IMR-90 (cell line): ENCODE results near the gene SLC23A1. TPM values are rescaled to one million over a fixed set of nuclear protein-coding genes. Genes with fewer than 3 reads are reported as not detected.
"Not testable (repeated sequence)": the region's sequence is repeated elsewhere in the genome, so short reads cannot be mapped to it uniquely, and the experiment has no call there.

ENCODE experiments used
- ATAC-seq: fragments of 200-7000 bp; cut with Tn5 transposase; 2 replicates; pipeline ENCODE4 v1.9.1; 2020; ENCODE audit warnings: low read depth, mild to moderate bottlenecking, moderate library complexity
- BruUV-seq: library from RNA; stranded (reverse); fragments of 400-500 nt; replicated peaks from 2 replicates; lab custom pipeline; 2021; lab: Mats Ljungman, UMichigan
- CTCF ChIA-PET: fragments of 300-600 bp; formaldehyde crosslinking; extraction: SDS; loops from one replicate; lab custom pipeline; 2021; ENCODE audit warnings: antibody characterized with exemption; lab: Yijun Ruan, JAX
- POLR2A ChIA-PET: fragments of 300-600 bp; sonication (Branson Sonifier 250); formaldehyde crosslinking; loops from one replicate; lab custom pipeline; 2022; ENCODE audit warnings: antibody characterized with exemption; ENCODE audit not compliant: unreplicated experiment; lab: Charles Lee
- DNase-seq: peaks from one replicate; pipeline ENCODE4 v3.0.0; 2013
- H2AFZ ChIP-seq: replicated peaks from 2 replicates; pipeline ENCODE3; 2013; ENCODE audit warnings: low read length, mild to moderate bottlenecking; ENCODE audit not compliant: poor library complexity
- H2AK5ac ChIP-seq: 2 replicates; pipeline ENCODE4 v1.6.1; 2013; ENCODE audit warnings: low read depth, low read length, inconsistent platforms
- H2AK9ac ChIP-seq: replicated peaks from 2 replicates; pipeline ENCODE3; 2013; ENCODE audit warnings: mild to moderate bottlenecking, low read depth, low read length, moderate library complexity; ENCODE audit not compliant: poor library complexity
- H2BK120ac ChIP-seq: 2 replicates; pipeline ENCODE4 v1.6.1; 2013; ENCODE audit warnings: low read depth, low read length, inconsistent platforms
- H2BK15ac ChIP-seq: 3 replicates; pipeline ENCODE4 v1.6.1; 2013; ENCODE audit warnings: low read depth, low read length, inconsistent platforms
- H2BK20ac ChIP-seq: 2 replicates; pipeline ENCODE4 v1.6.1; 2013; ENCODE audit warnings: low read depth, mild to moderate bottlenecking, inconsistent platforms, low read length, moderate library complexity
- H2BK5ac ChIP-seq: 2 replicates; pipeline ENCODE4 v1.6.1; 2013; ENCODE audit warnings: mild to moderate bottlenecking, low read depth, low read length, inconsistent platforms; ENCODE audit not compliant: poor library complexity, severe bottlenecking
- H3K14ac ChIP-seq: replicated peaks from 2 replicates; pipeline ENCODE4 v1.6.1; 2013; ENCODE audit warnings: low read depth, low read length, inconsistent platforms
- H3K18ac ChIP-seq: 2 replicates; pipeline ENCODE4 v1.6.1; 2013; ENCODE audit warnings: low read depth, low read length, control low read depth
- H3K23ac ChIP-seq: 2 replicates; pipeline ENCODE4 v1.6.1; 2013; ENCODE audit warnings: low read depth, low read length, inconsistent platforms
- H3K27ac ChIP-seq: 2 replicates; pipeline ENCODE4 v1.5.1; 2013; ENCODE audit warnings: mild to moderate bottlenecking, control low read depth, low read length; ENCODE audit not compliant: insufficient read depth
- H3K27me3 ChIP-seq: 2 replicates; pipeline ENCODE4 v1.6.1; 2013; ENCODE audit warnings: low read length; ENCODE audit not compliant: control insufficient read depth, insufficient read depth
- H3K36me3 ChIP-seq: 2 replicates; pipeline ENCODE4 v1.6.1; 2013; ENCODE audit warnings: low read length, mixed read lengths; ENCODE audit not compliant: control insufficient read depth, insufficient read depth
- H3K4ac ChIP-seq: 2 replicates; pipeline ENCODE4 v1.6.1; 2013; ENCODE audit warnings: low read depth, low read length, inconsistent platforms
- H3K4me1 ChIP-seq: 2 replicates; pipeline ENCODE4 v1.6.1; 2013; ENCODE audit warnings: low read length, mixed read lengths; ENCODE audit not compliant: control insufficient read depth, insufficient read depth
- H3K4me2 ChIP-seq: 2 replicates; pipeline ENCODE4 v1.6.1; 2013; ENCODE audit warnings: low read depth, mild to moderate bottlenecking, control low read depth, low read length, moderate library complexity
- H3K4me3 ChIP-seq: 2 replicates; pipeline ENCODE4 v1.5.1; 2013; ENCODE audit warnings: low read depth, mild to moderate bottlenecking, control low read depth, low read length, moderate library complexity; ENCODE audit not compliant: insufficient read depth
- H3K56ac ChIP-seq: 2 replicates; pipeline ENCODE4 v1.6.1; 2013; ENCODE audit warnings: low read length, inconsistent platforms; ENCODE audit not compliant: insufficient read depth; ENCODE audit errors: extremely low read depth
- H3K79me1 ChIP-seq, 2 experiments: 2 replicates each; pipeline ENCODE4 v1.6.1; 2013; ENCODE audit warnings: low read length in 2 of 2, inconsistent platforms in 1 of 2, low read depth in 1 of 2
- H3K9ac ChIP-seq: 2 replicates; pipeline ENCODE4 v1.6.1; 2013; ENCODE audit warnings: low read depth, low read length, control low read depth
- H3K9me1 ChIP-seq: 2 replicates; pipeline ENCODE4 v1.6.1; 2013; ENCODE audit warnings: low read length, inconsistent platforms; ENCODE audit not compliant: insufficient read depth
- H3K9me3 ChIP-seq: 2 replicates; pipeline ENCODE4 v1.6.1; 2013; ENCODE audit warnings: low read length; ENCODE audit not compliant: control insufficient read depth, insufficient read depth
- H4K20me1 ChIP-seq: 2 replicates; pipeline ENCODE4 v1.6.1; 2013; ENCODE audit warnings: low read length, inconsistent platforms; ENCODE audit not compliant: insufficient read depth
- H4K5ac ChIP-seq: 2 replicates; pipeline ENCODE4 v1.6.1; 2013; ENCODE audit warnings: mild to moderate bottlenecking, low read depth, low read length, control low read depth
- H4K8ac ChIP-seq, 2 experiments: 2 replicates each; pipeline ENCODE4 v1.6.1; 2013; ENCODE audit warnings: low read depth in 2 of 2, low read length in 2 of 2, control low read depth in 1 of 2, inconsistent platforms in 1 of 2
- H4K91ac ChIP-seq: 2 replicates; pipeline ENCODE4 v1.6.1; 2013; ENCODE audit warnings: low read depth, low read length, inconsistent platforms; ENCODE audit not compliant: insufficient read depth
- WGBS, 2 experiments: methylation state at CpG; one replicate each; pipeline versions ENCODE4 v1.1.5 to v1.1.7; 2013; ENCODE audit warnings: missing lambda C conversion rate in 2 of 2; ENCODE audit not compliant: insufficient read length in 1 of 2; ENCODE audit errors: extremely low coverage in 2 of 2; 5-methylcytosine and 5-hydroxymethylcytosine counted together
- dilution Hi-C: fragments of 300-500 bp; cut with HindIII; formaldehyde crosslinking; loops from one replicate; pipeline ENCODE4 v1.14.3; 2018; ENCODE audit warnings: low sequenced_read_pairs; ENCODE audit not compliant: unreplicated experiment
- in situ Hi-C: fragments of 300-500 bp; cut with MboI; formaldehyde crosslinking; loops from 3 replicates; pipeline ENCODE4 v1.14.3; 2019; ENCODE audit warnings: low sequenced_read_pairs, inconsistent platforms, mixed read lengths
- intact Hi-C: fragments of 100-400 bp; cut with micrococcal nuclease; formaldehyde crosslinking; loops from 2 replicates; pipeline ENCODE4 v1.10.0; 2022
- polyA plus RNA-seq, 3 experiments: library from polyadenylated mRNA; depleted of rRNA; stranded (reverse); fragments of >200 nt; gene quantifications; 2 replicates each; pipeline ENCODE4 v1.2.3, GENCODE V29; 2012; ENCODE audit warnings: low replicate concordance in 1 of 3
- total RNA-seq: library from RNA; depleted of rRNA; stranded (reverse); fragments of >200 nt; gene quantifications from 2 replicates; pipeline ENCODE4 v1.2.3, GENCODE V29; 2012

SLC23A1 gene
- total and polyA plus RNA-seq, 2 of the 4 experiments (the other 2 are of a cell fraction): not detected

- H2AK9ac ChIP-seq, H3K4me2 ChIP-seq, H2BK15ac ChIP-seq, dilution Hi-C loops, H3K23ac ChIP-seq, H2BK120ac ChIP-seq, DNase-seq, H3K4me3 ChIP-seq, H3K9me1 ChIP-seq, H2AFZ ChIP-seq, H3K36me3 ChIP-seq, H2BK20ac ChIP-seq, H3K9ac ChIP-seq, intact Hi-C loops, in situ Hi-C loops, CTCF ChIA-PET, BruUV-seq, H2AK5ac ChIP-seq, H3K18ac ChIP-seq, H3K4ac ChIP-seq, H4K8ac ChIP-seq, H3K27ac ChIP-seq, H3K56ac ChIP-seq, H3K14ac ChIP-seq, H4K5ac ChIP-seq, H2BK5ac ChIP-seq, H3K4me1 ChIP-seq, H3K27me3 ChIP-seq, ATAC-seq, H4K91ac ChIP-seq, H3K9me3 ChIP-seq: not testable (repeated sequence)
- no CpG with 5 or more reads among the region's 8 CpGs for WGBS, 2 experiments
- H3K79me1 ChIP-seq: peaks cover 0 to 50% of the 10 kb centered on the region in 2 experiments; a peak in 3 of 4 replicates
- POLR2A ChIA-PET: interaction anchor here (0.6 kb wide), 1 partner anchor 12 kb away, joined by 3 read pairs; no protein-coding TSS in a partner anchor
- H4K20me1 ChIP-seq: peaks cover 88% of the 10 kb centered on the region
Observed at GRCh38 chr5:139345442-139345841, 37.7 kb downstream of the SLC23A1 start.
